Measurements from ENCODE around the gene SESN3. TPM values are rescaled to one million over a fixed set of nuclear protein-coding genes. Genes with fewer than 3 reads are reported as not detected.

The SESN3 gene
- total RNA-seq, 4 donors from 2014 or later: 15.4 to 54.6 (median 32.0) TPM

- no peak for TF ChIP-seq CTCF (IDR thresholded peaks at IDR 0.05; ENCODE audit: low read depth)
Measured at GRCh38 chr11:95267601-95268213, 36.7 kb upstream of the SESN3 start.

GRCh38 chr11:95266751-95267374 lies 35.9 kb upstream of the SESN3 start:
- TF ChIP-seq CTCF (IDR thresholded peaks at IDR 0.05; ENCODE audit: low read depth): no peak

GRCh38 chr11:95264881-95265280 lies 33.9 kb upstream of the SESN3 start:
- no peak for TF ChIP-seq CTCF (IDR thresholded peaks at IDR 0.05; ENCODE audit: low read depth)

- TF ChIP-seq CTCF (IDR thresholded peaks at IDR 0.05; ENCODE audit: low read depth): no peak
Measured at GRCh38 chr11:95262994-95263765, 32.2 kb upstream of the SESN3 start.

- TF ChIP-seq CTCF (IDR thresholded peaks at IDR 0.05; ENCODE audit: low read depth): no peak
Measured at GRCh38 chr11:95257456-95257971, 26.5 kb upstream of the SESN3 start.

GRCh38 chr11:95256321-95256779 lies 25.3 kb upstream of the SESN3 start:
- TF ChIP-seq CTCF (IDR thresholded peaks at IDR 0.05; ENCODE audit: low read depth): no peak

Measured in subcutaneous adipose tissue (tissue), 4 donors.